GM23248 (cell line): ENCODE measurements around the gene DPM3. TPM values are rescaled to one million over a fixed set of nuclear protein-coding genes. Genes with fewer than 3 reads are reported as not detected.

Experiments used
- DNase-seq: peaks from one replicate; pipeline ENCODE4 v3.0.0-alpha.2; 2015
- H2AFZ ChIP-seq: fragments of 200-600 bp; sonication (generic); 2 replicates; pipeline ENCODE4 v1.6.1; 2016; ENCODE audit warnings: antibody characterized with exemption
- H3F3A ChIP-seq: fragments of 200-600 bp; sonication (generic); 2 replicates; pipeline ENCODE4 v1.6.1; 2016; ENCODE audit warnings: mild to moderate bottlenecking, antibody characterized with exemption, mixed run types; ENCODE audit not compliant: insufficient read depth
- H3K27ac ChIP-seq: fragments of 200-600 bp; sonication (generic); 2 replicates; pipeline ENCODE4 v1.5.1; 2016; ENCODE audit warnings: mild to moderate bottlenecking
- H3K27me3 ChIP-seq: fragments of 200-600 bp; sonication (generic); replicated peaks from 2 replicates; pipeline ENCODE4 v1.6.1; 2016; ENCODE audit warnings: mild to moderate bottlenecking; ENCODE audit not compliant: insufficient read depth
- H3K36me3 ChIP-seq: fragments of 200-600 bp; sonication (generic); 2 replicates; pipeline ENCODE4 v1.6.1; 2016; ENCODE audit warnings: low read depth, mild to moderate bottlenecking
- H3K4me1 ChIP-seq: fragments of 200-600 bp; sonication (generic); 2 replicates; pipeline ENCODE4 v1.6.1; 2016; ENCODE audit warnings: mild to moderate bottlenecking; ENCODE audit not compliant: insufficient read depth
- H3K4me2 ChIP-seq: fragments of 200-600 bp; sonication (generic); one replicate; pipeline ENCODE4 v1.6.1; 2016; ENCODE audit warnings: mild to moderate bottlenecking; ENCODE audit not compliant: unreplicated experiment
- H3K4me3 ChIP-seq: fragments of 200-600 bp; sonication (generic); 2 replicates; pipeline ENCODE4 v1.5.1; 2016; ENCODE audit warnings: mild to moderate bottlenecking
- H3K79me2 ChIP-seq: fragments of 200-600 bp; sonication (generic); 2 replicates; pipeline ENCODE4 v1.6.1; 2016; ENCODE audit warnings: mild to moderate bottlenecking; ENCODE audit not compliant: insufficient read depth
- H3K9ac ChIP-seq: fragments of 200-600 bp; sonication (generic); 2 replicates; pipeline ENCODE4 v1.6.1; 2016; ENCODE audit warnings: mild to moderate bottlenecking
- H3K9me2 ChIP-seq: fragments of 200-600 bp; sonication (generic); 2 replicates; pipeline ENCODE4 v1.6.1; 2016; ENCODE audit warnings: mixed run types, mild to moderate bottlenecking, moderate library complexity; ENCODE audit not compliant: insufficient read depth
- H3K9me3 ChIP-seq: fragments of 200-600 bp; sonication (generic); one replicate; pipeline ENCODE4 v1.6.1; 2017; ENCODE audit warnings: low read depth
- H4K20me1 ChIP-seq: fragments of 200-600 bp; sonication (generic); 2 replicates; pipeline ENCODE4 v1.6.0; 2016; ENCODE audit not compliant: insufficient read depth
- EZH2 ChIP-seq: fragments of 200-600 bp; sonication (generic); IDR thresholded peaks from 2 replicates; pipeline ENCODE4 v1.6.1; 2018; ENCODE audit warnings: antibody characterized with exemption, mild to moderate bottlenecking; ENCODE audit not compliant: insufficient read depth, poor library complexity, severe bottlenecking
- EZH2phosphoT487 ChIP-seq: fragments of 200-600 bp; sonication (generic); IDR thresholded peaks from 2 replicates; pipeline ENCODE4 v1.6.1; 2018; ENCODE audit warnings: antibody characterized with exemption, moderate library complexity, mild to moderate bottlenecking, low read depth; ENCODE audit not compliant: insufficient read depth
- WGBS, 2 experiments: methylation state at CpG; one replicate each; pipeline ENCODE4 v1.1.6; 2015 to 2017; ENCODE audit warnings: low lambda C conversion rate in 2 of 2, low coverage in 1 of 2; ENCODE audit errors: missing lambda C conversion rate in 2 of 2; 5-methylcytosine and 5-hydroxymethylcytosine counted together
- in situ Hi-C: fragments of 300-500 bp; cut with MboI; formaldehyde crosslinking; loops from 2 replicates; pipeline ENCODE4 v1.15.0; 2020
- polyA plus RNA-seq: library from polyadenylated mRNA; unstranded; fragments of >200 nt; fragmentation: Nextera tagmentation; extraction: Ambion mirVana; gene quantifications from 2 replicates; pipeline ENCODE4 v1.2.1, GENCODE V29; 2016
- small RNA-seq: library from RNA; depleted of rRNA; stranded (forward); fragments of <200 nt; gene quantifications from one replicate; pipeline ENCODE3, GENCODE V24; 2014; ENCODE audit warnings: low read depth, low replicate concordance
- total RNA-seq: library from RNA; depleted of rRNA; stranded (reverse); fragments of >200 nt; shearing (Covaris generic); gene quantifications from 2 replicates; pipeline ENCODE4 v1.2.3, GENCODE V29; 2014; rRNA removed

DPM3 gene
- total and polyA plus RNA-seq, 2 experiments from 2014 or later = 50.7 to 75.3 TPM

GRCh38 chr1:155092641-155093040, 47.7 kb downstream of the DPM3 start:
- Histone ChIP-seq H2AFZ (no peak overlapping the region), H3K4me2 (no peak overlapping the region), H3K79me2 (no peaks in the 10 kb centered on the region), H3F3A (0 out of 2 replicates have a peak, but pooled peaks cover 6% of the 10 kb centered on the region), H3K9ac (no peak overlapping the region), H3K27ac (no peak overlapping the region), H3K36me3 (no peaks in the 10 kb centered on the region), H3K4me3 (no peak overlapping the region), H3K9me2 (no peaks in the 10 kb centered on the region), H3K27me3 (peaks cover 17% of the 10 kb centered on the region), H4K20me1 (no peaks in the 10 kb centered on the region), H3K4me1 (no peaks in the 10 kb centered on the region), H3K9me3 (no peaks in the 10 kb centered on the region)
- TF ChIP-seq EZH2 (no peak), EZH2phosphoT487 (no peak)
- in situ Hi-C loops = loop anchor here (5.0 kb wide), 1 partner anchor 75 kb away; no protein-coding TSS in a partner anchor
- WGBS, 2 experiments = 79 to 81% methylated on average over 12 of the region's 12 CpGs
- DNase-seq = no peak

GRCh38 chr1:155092131-155092530, 48.2 kb downstream of the DPM3 start:
- no peak overlapping the region for H3K4me3 ChIP-seq
- no peaks in the 10 kb centered on the region for H3K9me2 ChIP-seq
- no peak overlapping the region for H3K9ac ChIP-seq
- H3K9me3 ChIP-seq = no peaks in the 10 kb centered on the region
- WGBS, 2 experiments = 65 to 75% methylated on average over 6 of the region's 6 CpGs
- H4K20me1 ChIP-seq = no peaks in the 10 kb centered on the region
- H3K4me2 ChIP-seq = no peak overlapping the region
- DNase-seq = no peak
- 0 out of 2 replicates have a peak, but pooled peaks cover 6% of the 10 kb centered on the region for H3F3A ChIP-seq
- H3K4me1 ChIP-seq = no peaks in the 10 kb centered on the region
- in situ Hi-C loops = loop anchor here (5.0 kb wide), 1 partner anchor 75 kb away; no protein-coding TSS in a partner anchor
- no peaks in the 10 kb centered on the region for H3K36me3 ChIP-seq
- H3K27me3 ChIP-seq = peaks cover 17% of the 10 kb centered on the region
- no peak overlapping the region for H2AFZ ChIP-seq
- H3K79me2 ChIP-seq = no peaks in the 10 kb centered on the region
- H3K27ac ChIP-seq = no peak overlapping the region
- TF ChIP-seq EZH2 (no peak), EZH2phosphoT487 (no peak)

GRCh38 chr1:155091071-155092051, 49.0 kb downstream of the DPM3 start:
- no peaks in the 10 kb centered on the region for H3K79me2 ChIP-seq
- 0 out of 2 replicates have a peak overlapping the region, but pooled peaks have one; percentile 6 for H3K9ac ChIP-seq
- no peak overlapping the region for H3K4me3 ChIP-seq
- peaks cover 11% of the 10 kb centered on the region for H3K27me3 ChIP-seq
- H3K4me1 ChIP-seq = no peaks in the 10 kb centered on the region
- no peaks in the 10 kb centered on the region for H3K36me3 ChIP-seq
- in situ Hi-C loops = loop anchor here (5.0 kb wide), 1 partner anchor 76 kb away; no protein-coding TSS in a partner anchor
- DNase-seq = peak; percentile 73
- peak overlapping the region; percentile 75 for H2AFZ ChIP-seq
- no peak overlapping the region for H3K27ac ChIP-seq
- 18% methylated on average over 24 to 29 of the region's 29 CpGs for WGBS, 2 experiments
- H3K4me2 ChIP-seq = peak overlapping the region; percentile 23
- no peaks in the 10 kb centered on the region for H3K9me3 ChIP-seq
- no peaks in the 10 kb centered on the region for H4K20me1 ChIP-seq
- 0 out of 2 replicates have a peak, but pooled peaks cover 6% of the 10 kb centered on the region for H3F3A ChIP-seq
- TF ChIP-seq EZH2 (no peak), EZH2phosphoT487 (no peak)
- H3K9me2 ChIP-seq = no peaks in the 10 kb centered on the region

Small RNA genes within 50 kb of the gene (small RNA-seq; reads per million reads assigned to genes)
- gene HMGN2P18 = not detected
- gene RF00019 = not detected

Other genes with a start within 250 kb of the DPM3 start
- gene PMVK, start 203.8 kb downstream of the DPM3 start, total RNA-seq = 2.1 and 6.4 TPM in 2 replicates
- 36.6 and 40.2 TPM in 2 replicates for gene PMVK, start 203.8 kb downstream of the DPM3 start, polyA plus RNA-seq
- 70.4 and 72.2 TPM in 2 replicates for gene PBXIP1, start 184.4 kb downstream of the DPM3 start, total RNA-seq
- gene PBXIP1, start 184.4 kb downstream of the DPM3 start, polyA plus RNA-seq = 25.9 and 26.4 TPM in 2 replicates
- 13.2 and 14.9 TPM in 2 replicates for gene PYGO2, start 178.7 kb downstream of the DPM3 start, total RNA-seq
- 14.7 and 15.4 TPM in 2 replicates for gene PYGO2, start 178.7 kb downstream of the DPM3 start, polyA plus RNA-seq
- gene SHC1, start 169.8 kb downstream of the DPM3 start, total RNA-seq = 295 and 319 TPM in 2 replicates
- gene SHC1, start 169.8 kb downstream of the DPM3 start, polyA plus RNA-seq = 275 and 278 TPM in 2 replicates
- gene CKS1B, start 165.8 kb downstream of the DPM3 start, total RNA-seq = 45.6 and 50.3 TPM in 2 replicates
- gene CKS1B, start 165.8 kb downstream of the DPM3 start, polyA plus RNA-seq = 113 and 119 TPM in 2 replicates
- 15.6 and 21.3 TPM in 2 replicates for gene FLAD1, start 157.2 kb downstream of the DPM3 start, total RNA-seq
- 26.4 and 30.2 TPM in 2 replicates for gene FLAD1, start 157.2 kb downstream of the DPM3 start, polyA plus RNA-seq
- not detected in 2 replicates for gene LENEP, start 146.9 kb downstream of the DPM3 start, total RNA-seq
- not detected in 2 replicates for gene LENEP, start 146.9 kb downstream of the DPM3 start, polyA plus RNA-seq
- 16.8 and 27.0 TPM in 2 replicates for gene ZBTB7B, start 137.7 kb downstream of the DPM3 start, total RNA-seq
- gene ZBTB7B, start 137.7 kb downstream of the DPM3 start, polyA plus RNA-seq = 2.3 and 2.9 TPM in 2 replicates
- gene DCST2, start 106.8 kb downstream of the DPM3 start, total RNA-seq = not detected in 2 replicates
- gene DCST2, start 106.8 kb downstream of the DPM3 start, polyA plus RNA-seq = 0.14 and 0.16 TPM in 2 replicates
- gene DCST1, start 106.7 kb downstream of the DPM3 start, total RNA-seq = not detected in 2 replicates
- gene DCST1, start 106.7 kb downstream of the DPM3 start, polyA plus RNA-seq = not detected in 2 replicates
- 85.6 and 109 TPM in 2 replicates for gene ADAM15, start 89.2 kb downstream of the DPM3 start, total RNA-seq
- 73.0 and 80.4 TPM in 2 replicates for gene ADAM15, start 89.2 kb downstream of the DPM3 start, polyA plus RNA-seq
- gene EFNA4, start 76.8 kb downstream of the DPM3 start, total RNA-seq = 2.4 and 5.5 TPM in 2 replicates
- gene EFNA4, start 76.8 kb downstream of the DPM3 start, polyA plus RNA-seq = 4.4 and 4.6 TPM in 2 replicates
- gene EFNA3, start 61.7 kb downstream of the DPM3 start, total RNA-seq = 1.4 and 3.0 TPM in 2 replicates
- 2.5 and 2.7 TPM in 2 replicates for gene EFNA3, start 61.7 kb downstream of the DPM3 start, polyA plus RNA-seq
- gene EFNA1, start 12.7 kb downstream of the DPM3 start, total RNA-seq = not detected in 2 replicates
- not detected in 2 replicates for gene EFNA1, start 12.7 kb downstream of the DPM3 start, polyA plus RNA-seq
- 33.4 and 34.1 TPM in 2 replicates for gene SLC50A1, start 4.7 kb downstream of the DPM3 start, total RNA-seq
- gene SLC50A1, start 4.7 kb downstream of the DPM3 start, polyA plus RNA-seq = 55.1 and 58.3 TPM in 2 replicates
- gene KRTCAP2, start 32.8 kb upstream of the DPM3 start, total RNA-seq = 92.7 and 189 TPM in 2 replicates
- 480 and 484 TPM in 2 replicates for gene KRTCAP2, start 32.8 kb upstream of the DPM3 start, polyA plus RNA-seq
- gene TRIM46, start 33.3 kb upstream of the DPM3 start, total RNA-seq = 3.4 TPM in 2 replicates
- gene TRIM46, start 33.3 kb upstream of the DPM3 start, polyA plus RNA-seq = 1.6 and 2.1 TPM in 2 replicates
- gene THBS3, start 67.4 kb upstream of the DPM3 start, total RNA-seq = 20.6 and 21.4 TPM in 2 replicates
- 14.9 and 16.6 TPM in 2 replicates for gene THBS3, start 67.4 kb upstream of the DPM3 start, polyA plus RNA-seq
- gene MTX1, start 68.2 kb upstream of the DPM3 start, total RNA-seq = 39.6 and 61.4 TPM in 2 replicates
- gene MTX1, start 68.2 kb upstream of the DPM3 start, polyA plus RNA-seq = 69.2 and 78.6 TPM in 2 replicates
- 6.4 and 8.0 TPM in 2 replicates for gene ENTREP3, start 115.0 kb upstream of the DPM3 start, total RNA-seq
- 8.0 TPM in 2 replicates for gene ENTREP3, start 115.0 kb upstream of the DPM3 start, polyA plus RNA-seq
- gene SCAMP3, start 121.8 kb upstream of the DPM3 start, total RNA-seq = 53.6 and 80.5 TPM in 2 replicates
- gene SCAMP3, start 121.8 kb upstream of the DPM3 start, polyA plus RNA-seq = 135 and 141 TPM in 2 replicates
- gene CLK2, start 133.0 kb upstream of the DPM3 start, total RNA-seq = 16.8 and 24.0 TPM in 2 replicates
- 10.2 and 10.4 TPM in 2 replicates for gene CLK2, start 133.0 kb upstream of the DPM3 start, polyA plus RNA-seq
- 0.76 and 1.4 TPM in 2 replicates for gene HCN3, start 136.9 kb upstream of the DPM3 start, total RNA-seq
- gene HCN3, start 136.9 kb upstream of the DPM3 start, polyA plus RNA-seq = 1.6 and 1.9 TPM in 2 replicates
- gene PKLR, start 160.9 kb upstream of the DPM3 start, total RNA-seq = not detected in 2 replicates
- 0.08 TPM in 1 of 2 replicates, not detected in the other for gene PKLR, start 160.9 kb upstream of the DPM3 start, polyA plus RNA-seq
- gene FDPS, start 168.3 kb upstream of the DPM3 start, total RNA-seq = 96.3 and 103 TPM in 2 replicates
- 106 and 116 TPM in 2 replicates for gene FDPS, start 168.3 kb upstream of the DPM3 start, polyA plus RNA-seq
- 31.9 and 34.4 TPM in 2 replicates for gene RUSC1, start 180.4 kb upstream of the DPM3 start, total RNA-seq
- gene RUSC1, start 180.4 kb upstream of the DPM3 start, polyA plus RNA-seq = 30.4 and 32.6 TPM in 2 replicates